C4-2B (cell line): ENCODE data around the gene NUP210.

Experiments used
- CTCF ChIP-seq: fragments of 450-650 bp; conservative IDR thresholded peaks from 2 replicates; pipeline ENCODE4 v1.5.1; 2017; ENCODE audit warnings: mild to moderate bottlenecking
- ZFX ChIP-seq: fragments of 450-650 bp; IDR thresholded peaks from 2 replicates; pipeline ENCODE4 v1.6.1; 2017

GRCh38 chr3:13349823-13350222 is 70.3 kb downstream of the NUP210 start:
- no peak for TF ChIP-seq CTCF
- TF ChIP-seq ZFX: no peak
